Hepatocyte (in vitro differentiated cells): ENCODE results near the gene PXMP4.

Experiments used
- EZH2 ChIP-seq: fragments of 200-600 bp; sonication (generic); IDR thresholded peaks from 2 replicates; pipeline ENCODE4 v1.6.1; 2016; ENCODE audit warnings: antibody characterized with exemption, mild to moderate bottlenecking, borderline replicate concordance
- TF ChIP-seq, protein P1 (sequence below): fragments of 200-600 bp; sonication (generic); IDR thresholded peaks from 2 replicates; pipeline ENCODE4 v1.5.1; 2016; ENCODE audit warnings: antibody characterized with exemption, mild to moderate bottlenecking; ENCODE audit not compliant: poor library complexity

DNA sequence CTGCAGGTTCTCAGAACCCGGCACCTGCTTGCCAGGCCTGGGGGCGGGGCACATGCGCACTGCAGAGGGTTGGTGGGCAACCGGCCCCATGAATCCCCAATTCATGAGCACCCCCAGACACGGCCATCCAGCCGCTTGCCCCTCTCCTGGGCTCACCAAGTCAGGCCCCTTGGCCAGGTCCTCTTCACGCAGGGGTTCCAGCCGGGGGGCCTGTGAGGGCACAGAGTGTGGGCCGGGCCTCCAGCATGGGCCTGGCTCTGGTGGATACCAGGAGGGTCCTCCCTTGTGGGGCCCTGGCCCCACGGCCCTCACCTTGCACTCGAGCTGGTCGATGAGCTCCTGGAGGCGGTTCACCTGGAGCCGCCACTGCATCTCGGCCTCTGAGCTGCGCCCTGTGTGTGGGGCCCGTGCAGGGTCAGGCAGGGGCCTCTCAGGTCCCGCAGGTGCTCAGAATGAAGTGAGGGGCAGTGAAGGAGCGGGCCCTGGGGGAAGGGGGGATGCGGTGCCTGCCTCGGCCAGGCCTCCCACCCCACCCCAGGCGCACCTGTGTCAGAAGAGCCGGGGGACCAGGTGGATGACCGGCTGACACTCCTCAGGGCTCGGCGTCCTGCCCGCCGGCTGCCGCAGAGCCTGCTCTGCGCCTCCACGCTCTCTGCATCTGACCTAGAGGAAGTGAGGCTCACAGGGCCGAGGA is 60.6 kb downstream of the PXMP4 start:
- TF ChIP-seq, protein P1, sequence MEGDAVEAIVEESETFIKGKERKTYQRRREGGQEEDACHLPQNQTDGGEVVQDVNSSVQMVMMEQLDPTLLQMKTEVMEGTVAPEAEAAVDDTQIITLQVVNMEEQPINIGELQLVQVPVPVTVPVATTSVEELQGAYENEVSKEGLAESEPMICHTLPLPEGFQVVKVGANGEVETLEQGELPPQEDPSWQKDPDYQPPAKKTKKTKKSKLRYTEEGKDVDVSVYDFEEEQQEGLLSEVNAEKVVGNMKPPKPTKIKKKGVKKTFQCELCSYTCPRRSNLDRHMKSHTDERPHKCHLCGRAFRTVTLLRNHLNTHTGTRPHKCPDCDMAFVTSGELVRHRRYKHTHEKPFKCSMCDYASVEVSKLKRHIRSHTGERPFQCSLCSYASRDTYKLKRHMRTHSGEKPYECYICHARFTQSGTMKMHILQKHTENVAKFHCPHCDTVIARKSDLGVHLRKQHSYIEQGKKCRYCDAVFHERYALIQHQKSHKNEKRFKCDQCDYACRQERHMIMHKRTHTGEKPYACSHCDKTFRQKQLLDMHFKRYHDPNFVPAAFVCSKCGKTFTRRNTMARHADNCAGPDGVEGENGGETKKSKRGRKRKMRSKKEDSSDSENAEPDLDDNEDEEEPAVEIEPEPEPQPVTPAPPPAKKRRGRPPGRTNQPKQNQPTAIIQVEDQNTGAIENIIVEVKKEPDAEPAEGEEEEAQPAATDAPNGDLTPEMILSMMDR, result no peak
- TF ChIP-seq EZH2, result no peak
